GM12874 (cell line): ENCODE data around the gene MACF1.

Experiments used
- CTCF ChIP-seq: IDR thresholded peaks from 2 replicates; pipeline ENCODE4 v1.5.1; 2011; ENCODE audit warnings: low read depth, mild to moderate bottlenecking, control low read depth, low read length, moderate library complexity; ENCODE audit not compliant: insufficient read depth

MACF1 gene

GRCh38 chr1:39195166-39196111, 9.1 kb upstream of the MACF1 start:
- no peak for TF ChIP-seq CTCF

- no peak for TF ChIP-seq CTCF
These were observed 8.0 kb upstream of the MACF1 start for GRCh38 chr1:39196244-39197215.

- TF ChIP-seq CTCF: no peak
These were observed 4.9 kb upstream of the MACF1 start for GRCh38 chr1:39199593-39199992.

- no peak for TF ChIP-seq CTCF
These were observed 746 bp downstream of the MACF1 start for GRCh38 chr1:39205102-39205780.

- TF ChIP-seq CTCF: no peak
These were observed 1.4 kb downstream of the MACF1 start for GRCh38 chr1:39205781-39206464.

- TF ChIP-seq CTCF: no peak
These were observed 6.2 kb downstream of the MACF1 start for GRCh38 chr1:39210649-39211048.
